Cardiac muscle cell (in vitro differentiated cells and primary cell): Measurements from ENCODE around the gene CD248. TPM values are rescaled to one million over a fixed set of nuclear protein-coding genes. Genes with fewer than 3 reads are reported as not detected.

Experiments
- DNase-seq, 2 donors: peaks; one replicate each; pipeline versions ENCODE4 v3.0.0 to v3.0.0-alpha.2; 2010 to 2017; ENCODE audit warnings: low read depth in 1 of 2, low spot score in 1 of 2
- H3K27ac ChIP-seq: fragments of 200-600 bp; sonication (generic); 2 replicates; pipeline ENCODE4 v1.5.1; 2016
- H3K27me3 ChIP-seq: fragments of 200-600 bp; sonication (generic); 2 replicates; pipeline ENCODE4 v1.6.0; 2016; ENCODE audit warnings: control low read depth
- H3K36me3 ChIP-seq: fragments of 200-600 bp; sonication (generic); 2 replicates; pipeline ENCODE4 v1.5.1; 2016; ENCODE audit warnings: control low read depth
- H3K4me1 ChIP-seq: fragments of 200-600 bp; sonication (generic); 2 replicates; pipeline ENCODE4 v1.8.1; 2017; ENCODE audit warnings: low read depth, mild to moderate bottlenecking, mixed run types
- H3K4me3 ChIP-seq: fragments of 200-600 bp; sonication (generic); 2 replicates; pipeline ENCODE4 v1.5.1; 2016; ENCODE audit warnings: mild to moderate bottlenecking
- H3K9me3 ChIP-seq: fragments of 200-600 bp; sonication (generic); 2 replicates; pipeline ENCODE4 v1.5.1; 2017; ENCODE audit warnings: low read depth, mild to moderate bottlenecking, control low read depth
- CTCF ChIP-seq: IDR thresholded peaks from 2 replicates; pipeline ENCODE4 v1.5.1; 2012; ENCODE audit warnings: low read depth, mild to moderate bottlenecking, low read length
- polyA plus RNA-seq: library from polyadenylated mRNA; unstranded; fragments of >200 nt; fragmentation: Nextera tagmentation; extraction: Ambion mirVana; gene quantifications from 2 replicates; pipeline ENCODE4 v1.2.1, GENCODE V29; 2016
- total RNA-seq: library from RNA; depleted of rRNA; stranded (reverse); fragments of >200 nt; gene quantifications from 2 replicates; pipeline ENCODE4 v1.2.3, GENCODE V29; 2016

CD248 gene
- total and polyA plus RNA-seq, 2 experiments from 2014 or later = 11.4 to 20.2 TPM

- no peaks in the 10 kb centered on the region for H3K9me3 ChIP-seq
- peaks cover 24% of the 10 kb centered on the region for H3K4me1 ChIP-seq
- H3K36me3 ChIP-seq = no peaks in the 10 kb centered on the region
- DNase-seq = peak; percentile 36 to 87
- H3K27ac ChIP-seq = peak overlapping the region; percentile 77
- no peaks in the 10 kb centered on the region for H3K27me3 ChIP-seq
- no peak for TF ChIP-seq CTCF
- no peak overlapping the region for H3K4me3 ChIP-seq
Measured at GRCh38 chr11:66317322-66317722, 478 bp upstream of the CD248 start.

GRCh38 chr11:66315921-66316811 is 678 bp downstream of the CD248 start:
- no peaks in the 10 kb centered on the region for H3K27me3 ChIP-seq
- peaks cover 26% of the 10 kb centered on the region for H3K4me1 ChIP-seq
- H3K36me3 ChIP-seq = no peaks in the 10 kb centered on the region
- H3K9me3 ChIP-seq = no peaks in the 10 kb centered on the region
- DNase-seq = peak in 1 of 2 donors; percentile 20
- no peak overlapping the region for H3K4me3 ChIP-seq
- H3K27ac ChIP-seq = no peak overlapping the region
- TF ChIP-seq CTCF = no peak

GRCh38 chr11:66315498-66315885 is 1.4 kb downstream of the CD248 start:
- H3K4me3 ChIP-seq = no peak overlapping the region
- DNase-seq = no peak

GRCh38 chr11:66314561-66315497 is 2.0 kb downstream of the CD248 start:
- TF ChIP-seq CTCF = no peak
- H3K27me3 ChIP-seq = no peaks in the 10 kb centered on the region
- H3K9me3 ChIP-seq = no peaks in the 10 kb centered on the region
- peaks cover 28% of the 10 kb centered on the region for H3K4me1 ChIP-seq
- H3K27ac ChIP-seq = peak overlapping the region; percentile 87
- no peak overlapping the region for H3K4me3 ChIP-seq
- no peaks in the 10 kb centered on the region for H3K36me3 ChIP-seq
- DNase-seq = no peak

More at GRCh38 chr11:66315498-66315885, 1.4 kb downstream of the CD248 start:
- peaks cover 28% of the 10 kb centered on the region for H3K4me1 ChIP-seq
- H3K27ac ChIP-seq = no peak overlapping the region
- H3K27me3 ChIP-seq = no peaks in the 10 kb centered on the region
- no peaks in the 10 kb centered on the region for H3K36me3 ChIP-seq
- no peak for TF ChIP-seq CTCF
- no peaks in the 10 kb centered on the region for H3K9me3 ChIP-seq

GRCh38 chr11:66314186-66314501 is 2.7 kb downstream of the CD248 start:
- H3K9me3 ChIP-seq = no peaks in the 10 kb centered on the region
- peaks cover 28% of the 10 kb centered on the region for H3K4me1 ChIP-seq
- H3K27ac ChIP-seq = peak overlapping the region; percentile 87
- no peak for DNase-seq
- H3K4me3 ChIP-seq = no peak overlapping the region
- no peaks in the 10 kb centered on the region for H3K27me3 ChIP-seq
- no peak for TF ChIP-seq CTCF
- no peaks in the 10 kb centered on the region for H3K36me3 ChIP-seq
